D721Med (cell line): Measurements from ENCODE around the gene CELA2B.

Experiments used
- DNase-seq: peaks from one replicate; pipeline ENCODE4 v3.0.0; 2011; ENCODE audit warnings: low spot score; ENCODE audit not compliant: insufficient read length
- FAIRE-seq: peaks from 2 replicates; lab custom pipeline; 2011; peaks lifted over from hg19 to GRCh38; lab: Jason Lieb, UNC
- TF ChIP-seq, protein P1 (sequence below): IDR thresholded peaks from 2 replicates; pipeline ENCODE4 v1.5.1; 2012; ENCODE audit warnings: mild to moderate bottlenecking, control low read depth; ENCODE audit not compliant: insufficient read depth; ENCODE audit errors: missing control alignments

CELA2B gene

DNA sequence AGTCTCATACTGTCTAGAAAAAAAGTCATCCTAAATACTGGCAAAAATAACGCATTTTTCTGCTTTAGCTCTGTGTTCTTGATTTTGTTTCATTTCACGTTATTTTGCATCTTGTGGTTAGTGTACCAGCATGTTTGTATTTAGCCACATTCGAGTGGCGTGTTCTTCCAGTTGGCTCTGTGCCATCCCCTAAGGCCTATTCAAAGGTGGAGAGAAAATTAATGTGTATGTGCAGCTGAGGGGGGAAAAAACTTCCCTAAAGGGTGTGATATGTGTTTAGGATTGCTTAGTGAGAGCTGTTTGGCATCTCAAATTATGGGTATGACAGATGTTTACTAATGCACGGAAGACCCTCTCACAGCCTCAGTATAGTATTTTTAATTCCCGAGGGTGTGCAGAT is 62.9 kb downstream of the CELA2B start:
- TF ChIP-seq, protein P1, sequence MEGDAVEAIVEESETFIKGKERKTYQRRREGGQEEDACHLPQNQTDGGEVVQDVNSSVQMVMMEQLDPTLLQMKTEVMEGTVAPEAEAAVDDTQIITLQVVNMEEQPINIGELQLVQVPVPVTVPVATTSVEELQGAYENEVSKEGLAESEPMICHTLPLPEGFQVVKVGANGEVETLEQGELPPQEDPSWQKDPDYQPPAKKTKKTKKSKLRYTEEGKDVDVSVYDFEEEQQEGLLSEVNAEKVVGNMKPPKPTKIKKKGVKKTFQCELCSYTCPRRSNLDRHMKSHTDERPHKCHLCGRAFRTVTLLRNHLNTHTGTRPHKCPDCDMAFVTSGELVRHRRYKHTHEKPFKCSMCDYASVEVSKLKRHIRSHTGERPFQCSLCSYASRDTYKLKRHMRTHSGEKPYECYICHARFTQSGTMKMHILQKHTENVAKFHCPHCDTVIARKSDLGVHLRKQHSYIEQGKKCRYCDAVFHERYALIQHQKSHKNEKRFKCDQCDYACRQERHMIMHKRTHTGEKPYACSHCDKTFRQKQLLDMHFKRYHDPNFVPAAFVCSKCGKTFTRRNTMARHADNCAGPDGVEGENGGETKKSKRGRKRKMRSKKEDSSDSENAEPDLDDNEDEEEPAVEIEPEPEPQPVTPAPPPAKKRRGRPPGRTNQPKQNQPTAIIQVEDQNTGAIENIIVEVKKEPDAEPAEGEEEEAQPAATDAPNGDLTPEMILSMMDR, result no peak
- FAIRE-seq, result no peak
- no peak for DNase-seq

DNA sequence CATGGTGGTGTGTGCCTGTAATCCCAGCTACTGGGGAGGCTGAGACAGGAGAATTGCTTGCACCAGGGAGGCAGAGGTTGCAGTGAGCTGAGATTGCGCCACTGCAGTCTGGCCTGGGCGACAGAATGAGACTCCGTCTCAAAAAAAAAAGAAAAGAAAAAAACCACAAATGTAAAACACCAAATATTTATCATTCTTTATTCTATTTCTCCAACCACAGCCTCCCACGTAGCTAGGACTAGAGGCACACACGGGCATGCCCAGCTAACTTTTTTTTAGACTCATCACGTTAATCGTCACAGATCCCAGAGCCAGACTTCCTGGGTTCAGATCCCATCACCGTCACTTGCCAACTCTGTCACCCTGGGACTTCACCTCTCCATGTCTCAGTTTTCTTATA is 64.3 kb downstream of the CELA2B start:
- DNase-seq, result no peak
- no peak for FAIRE-seq
- TF ChIP-seq, protein P1, result no peak
